GM12878 (cell line): ENCODE data around the gene TUBA3E. TPM values are rescaled to one million over a fixed set of nuclear protein-coding genes. Genes with fewer than 3 reads are reported as not detected.
"Not testable (repeated sequence)": the region's sequence is repeated elsewhere in the genome, so short reads cannot be mapped to it uniquely, and the experiment has no call there.

Experiments
- ATAC-seq: fragments of 200-7000 bp; cut with Tn5 transposase; 3 replicates; pipeline ENCODE4 v1.9.1; 2020; ENCODE audit warnings: mild to moderate bottlenecking, moderate library complexity
- BruUV-seq: library from RNA; stranded (reverse); fragments of 400-500 nt; replicated peaks from 2 replicates; lab custom pipeline; 2021; lab: Mats Ljungman, UMichigan
- CTCF ChIA-PET: fragments of 300-600 bp; sonication (Branson Sonifier 250); formaldehyde crosslinking; extraction: SDS; loops from one replicate; lab custom pipeline; 2021; ENCODE audit warnings: inconsistent platforms; lab: Yijun Ruan, JAX
- POLR2A ChIA-PET: fragments of 350-600 bp; formaldehyde crosslinking; extraction: SDS; loops from one replicate; lab custom pipeline; 2021; ENCODE audit warnings: inconsistent platforms; lab: Charles Lee
- RAD21 ChIA-PET: fragments of 300-600 bp; sonication (Branson Sonifier 250); formaldehyde crosslinking; loops from one replicate; lab custom pipeline; 2023; ENCODE audit warnings: antibody characterized with exemption; ENCODE audit not compliant: unreplicated experiment; lab: Charles Lee
- SMC1A ChIA-PET: fragments of 300-600 bp; sonication (Branson Sonifier 250); formaldehyde crosslinking; loops from one replicate; lab custom pipeline; 2023; ENCODE audit not compliant: unreplicated experiment, uncharacterized antibody; lab: Charles Lee
- DNase-seq: peaks from one replicate; pipeline ENCODE4 v3.0.0-alpha.2; 2011; ENCODE audit warnings: low read depth, low spot score
- FAIRE-seq: peaks from 3 replicates; lab custom pipeline; 2011; peaks lifted over from hg19 to GRCh38; lab: Jason Lieb, UNC
- H2AFZ ChIP-seq: 2 replicates; pipeline ENCODE4 v1.6.0; 2011; ENCODE audit warnings: low read depth, low read length, control low read depth; ENCODE audit not compliant: control insufficient read depth
- H3K27ac ChIP-seq: 2 replicates; pipeline ENCODE4 v1.5.1; 2011; ENCODE audit warnings: control low read depth; ENCODE audit not compliant: control insufficient read depth, insufficient read depth
- H3K27me3 ChIP-seq, 2 experiments: replicated peaks in 1 of 2; 2 replicates each; pipeline versions ENCODE4 v1.6.0 to v1.6.1; 2011; ENCODE audit warnings: low read length in 1 of 2; ENCODE audit not compliant: control insufficient read depth in 2 of 2, insufficient read depth in 2 of 2
- H3K36me3 ChIP-seq, 2 experiments: 2 replicates each; pipeline ENCODE4 v1.5.1; 2011; ENCODE audit warnings: low read length in 1 of 2; ENCODE audit not compliant: control insufficient read depth in 2 of 2, insufficient read depth in 2 of 2
- H3K4me1 ChIP-seq: 2 replicates; pipeline ENCODE4 v1.6.1; 2011; ENCODE audit warnings: mild to moderate bottlenecking, low read length, moderate library complexity, mixed read lengths; ENCODE audit not compliant: control insufficient read depth, insufficient read depth
- H3K4me2 ChIP-seq: 2 replicates; pipeline ENCODE4 v1.6.0; 2011; ENCODE audit warnings: control low read depth; ENCODE audit not compliant: control insufficient read depth, insufficient read depth
- H3K4me3 ChIP-seq: fragments of 200-600 bp; sonication (generic); 2 replicates; pipeline ENCODE4 v1.5.1; 2016
- H3K79me2 ChIP-seq: 2 replicates; pipeline ENCODE4 v1.6.0; 2011; ENCODE audit warnings: low read length; ENCODE audit not compliant: control insufficient read depth, insufficient read depth
- H3K9ac ChIP-seq: 2 replicates; pipeline ENCODE4 v1.8.0; 2011; ENCODE audit warnings: low read length, control low read depth, mixed read lengths; ENCODE audit not compliant: control insufficient read depth, insufficient read depth
- H3K9me3 ChIP-seq: replicated peaks from 3 replicates; pipeline ENCODE4 v1.5.1; 2011; ENCODE audit warnings: mild to moderate bottlenecking, low read length; ENCODE audit not compliant: control insufficient read depth, insufficient read depth
- H4K20me1 ChIP-seq: 2 replicates; pipeline ENCODE4 v1.6.0; 2011; ENCODE audit not compliant: control insufficient read depth, insufficient read depth
- BHLHE40 ChIP-seq, 2 experiments: fragments of 450-650 bp in 1 of 2; IDR thresholded peaks; 2 replicates each; pipeline ENCODE4 v1.6.1; 2011 to 2017; ENCODE audit warnings: low read depth in 2 of 2, borderline replicate concordance in 1 of 2, improper control_type of control experiment in 1 of 2, low read length in 1 of 2, mild to moderate bottlenecking in 1 of 2
- DPF2 ChIP-seq: fragments of 450-650 bp; IDR thresholded peaks from 2 replicates; pipeline ENCODE4 v1.6.1; 2017; ENCODE audit warnings: mild to moderate bottlenecking
- GATAD2B ChIP-seq: fragments of 450-650 bp; conservative IDR thresholded peaks from 2 replicates; pipeline ENCODE4 v1.6.1; 2017; ENCODE audit warnings: low read depth, mild to moderate bottlenecking, moderate library complexity
- HDGF ChIP-seq: fragments of 450-650 bp; IDR thresholded peaks from 2 replicates; pipeline ENCODE4 v1.6.1; 2016; ENCODE audit warnings: antibody characterized with exemption
- IKZF1 ChIP-seq: fragments of 450-650 bp; conservative IDR thresholded peaks from 2 replicates; pipeline ENCODE4 v1.6.1; 2017; ENCODE audit warnings: antibody characterized with exemption, mild to moderate bottlenecking
- IKZF2 ChIP-seq, 2 experiments: fragments of 450-650 bp; IDR thresholded peaks; 2 replicates each; pipeline ENCODE4 v1.6.1; 2017; ENCODE audit warnings: mild to moderate bottlenecking in 2 of 2, moderate library complexity in 2 of 2
- RUNX3 ChIP-seq: IDR thresholded peaks from 2 replicates; pipeline ENCODE4 v1.6.1; 2012; ENCODE audit warnings: low read length, inconsistent platforms
- ZNF687 ChIP-seq: fragments of 450-650 bp; IDR thresholded peaks from 2 replicates; pipeline ENCODE4 v1.6.1; 2017; ENCODE audit warnings: mild to moderate bottlenecking, moderate library complexity
- WGBS: methylation state at CpG from one replicate; pipeline ENCODE4 v1.1.6; 2016; ENCODE audit warnings: low lambda C conversion rate; ENCODE audit not compliant: insufficient replicate concordance, insufficient coverage; ENCODE audit errors: missing lambda C conversion rate; 5-methylcytosine and 5-hydroxymethylcytosine counted together
- in situ Hi-C: fragments of 300-500 bp; cut with MboI; formaldehyde crosslinking; loops from 9 replicates; pipeline ENCODE4 v1.14.3; 2018; ENCODE audit warnings: mixed read lengths
- intact Hi-C: fragments of 100-400 bp; cut with micrococcal nuclease; formaldehyde crosslinking; loops from one replicate; pipeline ENCODE4 v1.14.2; 2022; ENCODE audit not compliant: unreplicated experiment
- polyA plus RNA-seq, 11 experiments: library from polyadenylated mRNA; depleted of rRNA in 4 of 11; unstranded in 6 of 11; stranded (reverse) in 5 of 11; fragments of >200 nt; fragmentation: Nextera tagmentation in 4 of 11; fragmentation: Illumina TruSeq in 1 of 11; extraction: Ambion mirVana in 4 of 11; extraction: Trizol in 1 of 11; gene quantifications; 1 replicate in 1 of 11; 2 replicates in 10 of 11; pipeline versions ENCODE4 v1.2.1 to v1.2.3, GENCODE V29; 2011 to 2016; ENCODE audit warnings: inconsistent platforms in 2 of 11, missing spikeins in 2 of 11, low read depth in 1 of 11
- total RNA-seq, 4 experiments: library from RNA; depleted of rRNA in 3 of 4; stranded (reverse); fragments of >200 nt in 3 of 4; fragmentation: Illumina TruSeq in 1 of 4; extraction: Trizol in 1 of 4; gene quantifications; 2 replicates each; pipeline versions ENCODE4 v1.2.1 to v1.2.3, GENCODE V29; 2013 to 2021

Gene TUBA3E
- total and polyA plus RNA-seq, 10 of the 15 experiments (the other 5 are each of a cell fraction or from before 2014, with no cell fraction given): not detected

GRCh38 chr2:130157354-130157753 is 40.9 kb downstream of the TUBA3E start:
- Histone ChIP-seq H3K36me3 (peaks cover 0 to 18% of the 10 kb centered on the region in 2 experiments; a peak in 2 of 4 replicates), H3K27ac (peak overlapping the region; percentile 75), H3K9ac (peak overlapping the region; percentile 34; the same call in 1 of the 2 replicates), H3K4me1 (peaks cover 18% of the 10 kb centered on the region)
- H2AFZ ChIP-seq, POLR2A ChIA-PET, intact Hi-C loops, H4K20me1 ChIP-seq, H3K4me3 ChIP-seq, H3K79me2 ChIP-seq, FAIRE-seq, H3K9me3 ChIP-seq, H3K27me3 ChIP-seq, BruUV-seq, H3K4me2 ChIP-seq: not testable (repeated sequence)
- RAD21 ChIA-PET: interaction anchor here (1.0 kb wide), 2 partner anchors 24 to 175 kb away, joined by 3 to 4 read pairs; partner anchors contain the start of gene SMPD4
- DNase-seq (peak; percentile 37), ATAC-seq (peak; percentile 68)
- in situ Hi-C loops: loop anchor here (5.0 to 10.0 kb wide), 2 partner anchors 180 to 1517 kb away; no protein-coding TSS in a partner anchor
- TF ChIP-seq IKZF2 (IDR thresholded peaks at IDR 0.05) (peak in 1 of 2 experiments; percentile 6; a peak in 1 of 4 replicates), IKZF1 (peak; percentile 1; the same call in 1 of the 2 replicates), BHLHE40 (IDR thresholded peaks at IDR 0.05; ENCODE audit: borderline replicate concordance in 1 of 2, low read depth in 2 of 2, low read length in 1 of 2) (peak in 1 of 2 experiments; percentile 49; a peak in 2 of 4 replicates), ZNF687 (peak; percentile 30; the same call in 1 of the 2 replicates), DPF2 (0 out of 2 replicates have a peak, but pooled peaks have one; percentile 51), HDGF (peak; percentile 44; the same call in 1 of the 2 replicates), RUNX3 (peak; percentile 49), GATAD2B (peak; percentile 36; the same call in 1 of the 2 replicates)
- CTCF ChIA-PET: interaction anchor here (0.6 to 1.4 kb wide), 5 partner anchors 24 to 209 kb away, joined by 3 to 4 read pairs (median 3); partner anchors contain the start of gene SMPD4
- SMC1A ChIA-PET: interaction anchor here (0.7 to 1.4 kb wide), 2 partner anchors 24 to 173 kb away, joined by 4 to 5 read pairs; partner anchors contain the start of gene SMPD4
- 10% methylated on average over 9 of the region's 12 CpGs for WGBS
